ENCODE results near the gene FBXO47. TPM values are rescaled to one million over a fixed set of nuclear protein-coding genes. Genes with fewer than 3 reads are reported as not detected.

Gene FBXO47
- total RNA-seq, 1 donor from 2014 or later, result not detected

- H3F3A ChIP-seq (ENCODE audit: low read depth), result peaks cover 14% of the 10 kb centered on the region
- Mint-ChIP-seq H3K27ac (no peak overlapping the region), H3K36me3 (peaks cover 7% of the 10 kb centered on the region), H3K4me3 (no peak overlapping the region), H3K4me1 (peaks cover 51% of the 10 kb centered on the region), H3K27me3 (ENCODE audit: insufficient read depth, low read depth) (peaks cover 5% of the 10 kb centered on the region), H3K9me3 (no peaks in the 10 kb centered on the region)
- no peaks in the 10 kb centered on the region for H3K9me3 ChIP-seq (ENCODE audit: low read depth)
- no peak overlapping the region for H2AFZ ChIP-seq (replicated peaks)
- H3K4me1 ChIP-seq, result peaks cover 28% of the 10 kb centered on the region
- TF ChIP-seq CTCF (IDR thresholded peaks at IDR 0.05) (no peak), EZH2 (IDR thresholded peaks at IDR 0.05) (no peak), EZH2phosphoT487 (IDR thresholded peaks at IDR 0.05) (no peak)
- no peak overlapping the region for H3K4me3 ChIP-seq
- no peak overlapping the region for H3K9ac ChIP-seq
- H4K20me1 ChIP-seq (ENCODE audit: low read depth), result peaks cover 34% of the 10 kb centered on the region
- no peak overlapping the region for H3K27ac ChIP-seq
- no peak overlapping the region for H3K4me2 ChIP-seq
- no peak for DNase-seq (ENCODE audit: low spot score)
- H3K79me2 ChIP-seq (ENCODE audit: low read depth), result peaks cover 6% of the 10 kb centered on the region
- no peaks in the 10 kb centered on the region for H3K36me3 ChIP-seq
- H3K27me3 ChIP-seq, result no peaks in the 10 kb centered on the region
Measured at GRCh38 chr17:38892620-38893019, 74.6 kb downstream of the FBXO47 start.

GRCh38 chr17:38892083-38892482 is 75.1 kb downstream of the FBXO47 start:
- Histone ChIP-seq H3K27me3 (no peaks in the 10 kb centered on the region), H3K27ac (no peak overlapping the region), H3K9me3 (ENCODE audit: low read depth) (no peaks in the 10 kb centered on the region), H4K20me1 (ENCODE audit: low read depth) (peaks cover 38% of the 10 kb centered on the region), H3K9ac (no peak overlapping the region), H3K79me2 (ENCODE audit: low read depth) (peaks cover 6% of the 10 kb centered on the region), H3K4me1 (peaks cover 23% of the 10 kb centered on the region), H3F3A (ENCODE audit: low read depth) (peaks cover 13% of the 10 kb centered on the region), H3K36me3 (no peaks in the 10 kb centered on the region), H3K4me2 (no peak overlapping the region), H3K4me3 (no peak overlapping the region), H2AFZ (replicated peaks) (no peak overlapping the region)
- Mint-ChIP-seq H3K4me1 (peaks cover 51% of the 10 kb centered on the region), H3K9me3 (no peaks in the 10 kb centered on the region), H3K27me3 (ENCODE audit: insufficient read depth, low read depth) (peaks cover 2% of the 10 kb centered on the region), H3K4me3 (peak overlapping the region; percentile 9), H3K36me3 (peaks cover 7% of the 10 kb centered on the region), H3K27ac (peak overlapping the region; percentile 29)
- DNase-seq (ENCODE audit: low spot score), result no peak
- TF ChIP-seq EZH2 (IDR thresholded peaks at IDR 0.05) (no peak), EZH2phosphoT487 (IDR thresholded peaks at IDR 0.05) (no peak), CTCF (IDR thresholded peaks at IDR 0.05) (no peak)

GRCh38 chr17:38891441-38891840 is 75.8 kb downstream of the FBXO47 start:
- H3K4me3 ChIP-seq, result no peak overlapping the region
- H3K27ac ChIP-seq, result no peak overlapping the region
- peaks cover 40% of the 10 kb centered on the region for H4K20me1 ChIP-seq (ENCODE audit: low read depth)
- no peak overlapping the region for H3K4me2 ChIP-seq
- peaks cover 50% of the 10 kb centered on the region for H3K4me1 Mint-ChIP-seq
- peak overlapping the region; percentile 9 for H3K4me3 Mint-ChIP-seq
- no peaks in the 10 kb centered on the region for H3K9me3 Mint-ChIP-seq
- H3K9me3 ChIP-seq (ENCODE audit: low read depth), result no peaks in the 10 kb centered on the region
- no peak for DNase-seq (ENCODE audit: low spot score)
- H3K27ac Mint-ChIP-seq, result peak overlapping the region; percentile 29
- H3K36me3 Mint-ChIP-seq, result peaks cover 7% of the 10 kb centered on the region
- H2AFZ ChIP-seq (replicated peaks), result no peak overlapping the region
- peaks cover 2% of the 10 kb centered on the region for H3K27me3 Mint-ChIP-seq (ENCODE audit: insufficient read depth, low read depth)
- H3K4me1 ChIP-seq, result peaks cover 21% of the 10 kb centered on the region
- peaks cover 13% of the 10 kb centered on the region for H3F3A ChIP-seq (ENCODE audit: low read depth)
- no peaks in the 10 kb centered on the region for H3K27me3 ChIP-seq
- peaks cover 6% of the 10 kb centered on the region for H3K79me2 ChIP-seq (ENCODE audit: low read depth)
- H3K9ac ChIP-seq, result no peak overlapping the region
- no peak for TF ChIP-seq EZH2 (IDR thresholded peaks at IDR 0.05)
- no peak for TF ChIP-seq CTCF (IDR thresholded peaks at IDR 0.05)
- no peaks in the 10 kb centered on the region for H3K36me3 ChIP-seq
